ENCODE data around the gene THAP7.

DNA sequence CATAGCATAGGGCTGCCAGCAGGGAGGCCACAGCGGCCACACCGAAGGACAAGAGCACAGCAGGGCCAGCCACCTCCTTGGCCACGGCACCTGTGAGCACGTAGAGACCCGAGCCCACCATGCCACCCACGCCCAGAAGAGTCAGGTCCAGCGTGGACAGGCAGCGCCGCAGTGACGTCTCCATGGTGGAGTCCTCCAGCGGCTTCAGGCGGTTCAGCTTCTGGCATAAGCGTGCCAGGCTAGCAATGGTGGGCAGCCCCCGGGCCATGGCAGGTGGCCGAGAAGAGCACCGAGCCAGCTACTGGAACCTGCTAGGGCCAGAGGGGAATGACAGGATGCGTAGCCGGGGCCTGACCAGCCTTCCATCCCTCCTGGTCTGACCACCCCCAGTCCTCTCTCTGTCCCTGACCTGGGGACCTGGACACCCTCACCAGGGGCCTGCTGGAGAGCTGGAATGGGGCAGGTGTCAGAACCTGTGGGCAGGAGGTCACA is 29.7 kb upstream of the THAP7 start:
- TF ChIP-seq, protein P1, sequence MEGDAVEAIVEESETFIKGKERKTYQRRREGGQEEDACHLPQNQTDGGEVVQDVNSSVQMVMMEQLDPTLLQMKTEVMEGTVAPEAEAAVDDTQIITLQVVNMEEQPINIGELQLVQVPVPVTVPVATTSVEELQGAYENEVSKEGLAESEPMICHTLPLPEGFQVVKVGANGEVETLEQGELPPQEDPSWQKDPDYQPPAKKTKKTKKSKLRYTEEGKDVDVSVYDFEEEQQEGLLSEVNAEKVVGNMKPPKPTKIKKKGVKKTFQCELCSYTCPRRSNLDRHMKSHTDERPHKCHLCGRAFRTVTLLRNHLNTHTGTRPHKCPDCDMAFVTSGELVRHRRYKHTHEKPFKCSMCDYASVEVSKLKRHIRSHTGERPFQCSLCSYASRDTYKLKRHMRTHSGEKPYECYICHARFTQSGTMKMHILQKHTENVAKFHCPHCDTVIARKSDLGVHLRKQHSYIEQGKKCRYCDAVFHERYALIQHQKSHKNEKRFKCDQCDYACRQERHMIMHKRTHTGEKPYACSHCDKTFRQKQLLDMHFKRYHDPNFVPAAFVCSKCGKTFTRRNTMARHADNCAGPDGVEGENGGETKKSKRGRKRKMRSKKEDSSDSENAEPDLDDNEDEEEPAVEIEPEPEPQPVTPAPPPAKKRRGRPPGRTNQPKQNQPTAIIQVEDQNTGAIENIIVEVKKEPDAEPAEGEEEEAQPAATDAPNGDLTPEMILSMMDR (conservative IDR thresholded peaks at IDR 0.05 in 1 of 2, IDR thresholded peaks at IDR 0.05 in 1 of 2; ENCODE audit: extremely low read depth in 1 of 2, insufficient read depth in 1 of 2, low read depth in 1 of 2, low read length in 2 of 2), result no peak
- no peak for TF ChIP-seq EZH2 (IDR thresholded peaks at IDR 0.05; ENCODE audit: borderline replicate concordance, low read length)
